SK-N-SH (cell line): ENCODE data around the gene FGGY. TPM values are rescaled to one million over a fixed set of nuclear protein-coding genes. Genes with fewer than 3 reads are reported as not detected.
A peak's percentile ranks its signal among the peaks of the same experiment; 100 is the strongest.

Source experiments
- CTCF ChIA-PET: fragments of 300-600, 350-600 bp; formaldehyde crosslinking; extraction: SDS; loops from one replicate; lab custom pipeline; 2021; lab: Yijun Ruan, JAX
- POLR2A ChIA-PET: fragments of 350-600 bp; sonication (Branson Sonifier 250); formaldehyde crosslinking; extraction: SDS; loops from one replicate; lab custom pipeline; 2020; ENCODE audit warnings: antibody characterized with exemption, inconsistent platforms; lab: Yijun Ruan, JAX
- DNase-seq: peaks from one replicate; pipeline ENCODE4 v3.0.0; 2012
- H2AFZ ChIP-seq: fragments of 200-600 bp; sonication (generic); 2 replicates; pipeline ENCODE4 v1.8.1; 2016; ENCODE audit warnings: antibody characterized with exemption, mild to moderate bottlenecking, low read depth
- H3F3A ChIP-seq: fragments of 200-600 bp; sonication (generic); replicated peaks from 2 replicates; pipeline ENCODE3; 2016; ENCODE audit warnings: antibody characterized with exemption, mild to moderate bottlenecking; ENCODE audit not compliant: insufficient read depth
- H3K27ac ChIP-seq, 2 experiments: fragments of 200-500 bp in 1 of 2; fragments of 200-600 bp in 1 of 2; sonication (Bioruptor generic) in 1 of 2; sonication (generic), shearing (Covaris generic) in 1 of 2; 2 replicates each; pipeline versions ENCODE4 v1.5.1 to v1.6.1; 2014 to 2016; ENCODE audit warnings: low read depth in 2 of 2, inconsistent platforms in 1 of 2, low read length in 1 of 2, mild to moderate bottlenecking in 1 of 2, mixed read lengths in 1 of 2
- H3K27me3 ChIP-seq: fragments of 200-600 bp; sonication (generic), shearing (Covaris generic); 2 replicates; pipeline ENCODE4 v1.6.1; 2016; ENCODE audit warnings: mixed run types; ENCODE audit not compliant: insufficient read depth
- H3K36me3 ChIP-seq, 2 experiments: fragments of 200-500 bp in 1 of 2; fragments of 200-600 bp in 1 of 2; sonication (Bioruptor generic) in 1 of 2; sonication (generic) in 1 of 2; replicated peaks in 1 of 2; 2 replicates each; pipeline versions ENCODE3 to v1.5.1; 2014 to 2016; ENCODE audit warnings: low read length in 1 of 2, mild to moderate bottlenecking in 1 of 2; ENCODE audit not compliant: insufficient read depth in 2 of 2, control insufficient read depth in 1 of 2
- H3K4me1 ChIP-seq, 2 experiments: fragments of 200-500 bp in 1 of 2; fragments of 200-600 bp in 1 of 2; sonication (Bioruptor generic) in 1 of 2; sonication (generic), shearing (Covaris generic) in 1 of 2; 2 replicates each; pipeline versions ENCODE4 v1.5.1 to v1.6.1; 2014 to 2016; ENCODE audit warnings: low read depth in 1 of 2, low read length in 1 of 2, mixed run types in 1 of 2; ENCODE audit not compliant: insufficient read depth in 2 of 2, control insufficient read depth in 1 of 2
- H3K4me2 ChIP-seq: fragments of 200-600 bp; sonication (generic), shearing (Covaris generic); 2 replicates; pipeline ENCODE4 v1.6.1; 2017; ENCODE audit warnings: mixed run types
- H3K4me3 ChIP-seq, 2 experiments: fragments of 200-500 bp in 1 of 2; fragments of 200-600 bp in 1 of 2; sonication (Bioruptor generic) in 1 of 2; sonication (generic), shearing (Covaris generic) in 1 of 2; 2 replicates each; pipeline versions ENCODE4 v1.5.1 to v1.8.1; 2014 to 2016; ENCODE audit warnings: low read depth in 2 of 2, inconsistent platforms in 1 of 2, low read length in 1 of 2, mild to moderate bottlenecking in 1 of 2, mixed read lengths in 1 of 2, moderate library complexity in 1 of 2
- H3K79me2 ChIP-seq: fragments of 200-600 bp; sonication (generic); 2 replicates; pipeline ENCODE4 v1.8.1; 2017; ENCODE audit warnings: mild to moderate bottlenecking; ENCODE audit not compliant: insufficient read depth
- H3K9ac ChIP-seq: fragments of 200-600 bp; sonication (generic); 2 replicates; pipeline ENCODE4 v1.6.1; 2017; ENCODE audit warnings: mixed run types
- H3K9me2 ChIP-seq: fragments of 200-600 bp; sonication (generic); 2 replicates; pipeline ENCODE4 v1.6.1; 2017; ENCODE audit warnings: mixed run types
- H3K9me3 ChIP-seq: fragments of 200-600 bp; sonication (generic); 2 replicates; pipeline ENCODE4 v1.6.1; 2017; ENCODE audit warnings: mixed run types, mild to moderate bottlenecking, moderate library complexity
- H4K20me1 ChIP-seq: fragments of 200-600 bp; sonication (generic); 2 replicates; pipeline ENCODE4 v1.6.1; 2017; ENCODE audit warnings: mild to moderate bottlenecking, mixed run types; ENCODE audit not compliant: insufficient read depth
- EP300 ChIP-seq, 2 experiments: IDR thresholded peaks; 2 replicates each; pipeline versions ENCODE4 v1.4.0 to v1.6.1; 2012; ENCODE audit warnings: borderline replicate concordance in 1 of 2, low read depth in 1 of 2, low read length in 1 of 2
- FOXM1 ChIP-seq: IDR thresholded peaks from 2 replicates; pipeline ENCODE4 v1.4.0; 2012; ENCODE audit warnings: low read depth, mild to moderate bottlenecking
- GATA2 ChIP-seq: sonication (generic); formaldehyde crosslinking; IDR thresholded peaks from 2 replicates; pipeline ENCODE4 v1.5.0; 2020; ENCODE audit warnings: mild to moderate bottlenecking, missing genetic modification reagents
- MXI1 ChIP-seq: IDR thresholded peaks from 2 replicates; pipeline ENCODE4 v1.6.1; 2012; ENCODE audit warnings: mild to moderate bottlenecking, low read depth, low read length, improper control_type of control experiment
- NRF1 ChIP-seq: IDR thresholded peaks from 2 replicates; pipeline ENCODE4 v1.6.1; 2012; ENCODE audit warnings: low read depth, mild to moderate bottlenecking, low read length
- PBX3 ChIP-seq: IDR thresholded peaks from 2 replicates; pipeline ENCODE4; 2012
- POLR2AphosphoS5 ChIP-seq: IDR thresholded peaks from 2 replicates; pipeline ENCODE4 v1.6.1; 2012; ENCODE audit warnings: low read depth, low read length
- SIN3A ChIP-seq: IDR thresholded peaks from 2 replicates; pipeline ENCODE4 v1.6.1; 2012; ENCODE audit warnings: low read depth, mild to moderate bottlenecking, low read length, moderate library complexity, borderline replicate concordance
- TAF1 ChIP-seq: IDR thresholded peaks from 2 replicates; pipeline ENCODE4 v1.6.1; 2012; ENCODE audit warnings: low read depth, mild to moderate bottlenecking, low read length, moderate library complexity, borderline replicate concordance
- TCF12 ChIP-seq: IDR thresholded peaks from 2 replicates; pipeline ENCODE4 v1.4.0; 2012
- USF1 ChIP-seq: IDR thresholded peaks from 2 replicates; pipeline ENCODE4 v1.4.0; 2012; ENCODE audit warnings: low read depth, borderline replicate concordance
- USF2 ChIP-seq: fragments of 150-350 bp; IDR thresholded peaks from 2 replicates; pipeline ENCODE4 v1.6.1; 2017; ENCODE audit warnings: antibody characterized with exemption, low read length, low read depth, borderline replicate concordance
- YY1 ChIP-seq: IDR thresholded peaks from 2 replicates; pipeline ENCODE4 v1.4.0; 2012; ENCODE audit warnings: low read depth, mild to moderate bottlenecking
- ZBTB33 ChIP-seq: IDR thresholded peaks from 2 replicates; pipeline ENCODE4 v1.4.0; 2012; ENCODE audit warnings: low read depth, borderline replicate concordance
- WGBS: methylation state at CpG from one replicate; pipeline ENCODE4 v1.1.6; 2017; ENCODE audit warnings: low lambda C conversion rate; 5-methylcytosine and 5-hydroxymethylcytosine counted together
- polyA plus RNA-seq, 3 experiments: library from polyadenylated mRNA; depleted of rRNA; stranded (reverse); fragments of >200 nt; gene quantifications; 2 replicates each; pipeline ENCODE4 v1.2.3, GENCODE V29; 2012

Gene FGGY
- polyA plus RNA-seq, 1 of the 3 experiments (the other 2 are of a cell fraction), result 10.3 TPM

- no peak overlapping the region for H3K4me2 ChIP-seq
- no peaks in the 10 kb centered on the region for H3K36me3 ChIP-seq
- H3K27me3 ChIP-seq, result no peaks in the 10 kb centered on the region
- WGBS, result 94% methylated on average over 5 of the region's 5 CpGs
- no peaks in the 10 kb centered on the region for H4K20me1 ChIP-seq
- no peak overlapping the region for H3K27ac ChIP-seq
- H3K9me2 ChIP-seq, result no peaks in the 10 kb centered on the region
- CTCF ChIA-PET, result no interaction called here
- POLR2A ChIA-PET, result no interaction called here
- no peak overlapping the region for H3K9ac ChIP-seq
- H3K79me2 ChIP-seq, result no peaks in the 10 kb centered on the region
- DNase-seq, result no peak
- no peak overlapping the region for H3K4me3 ChIP-seq
- no peak for TF ChIP-seq TAF1
- no peaks in the 10 kb centered on the region for H3F3A ChIP-seq
- H3K9me3 ChIP-seq, result no peaks in the 10 kb centered on the region
- H3K4me1 ChIP-seq, result peaks cover 0 to 4% of the 10 kb centered on the region in 2 experiments; a peak in 1 of 4 replicates
- H2AFZ ChIP-seq, result no peak overlapping the region
Measured at GRCh38 chr1:59415286-59415850, 118.5 kb downstream of the FGGY start.

- CTCF ChIA-PET, result no interaction called here
- H3K4me2 ChIP-seq, result no peak overlapping the region
Measured at GRCh38 chr1:59415881-59416280, 119.0 kb downstream of the FGGY start.

GRCh38 chr1:59417406-59417805, 120.5 kb downstream of the FGGY start:
- CTCF ChIA-PET, result no interaction called here
- POLR2A ChIA-PET, result no interaction called here
- Histone ChIP-seq H4K20me1 (no peaks in the 10 kb centered on the region), H3F3A (no peaks in the 10 kb centered on the region), H3K9ac (no peak overlapping the region), H3K4me2 (no peak overlapping the region), H3K27me3 (no peaks in the 10 kb centered on the region), H3K4me3 (no peak overlapping the region), H3K79me2 (no peaks in the 10 kb centered on the region), H3K9me3 (no peaks in the 10 kb centered on the region), H3K4me1 (peaks cover 0 to 4% of the 10 kb centered on the region in 2 experiments; a peak in 1 of 4 replicates), H3K9me2 (no peaks in the 10 kb centered on the region), H3K27ac (no peak overlapping the region), H3K36me3 (no peaks in the 10 kb centered on the region), H2AFZ (no peak overlapping the region)
- DNase-seq, result no peak
- TF ChIP-seq POLR2AphosphoS5 (no peak), USF2 (no peak), SIN3A (no peak), NRF1 (no peak), YY1 (no peak), GATA2 (CRISPR knock-in tag) (no peak), ZBTB33 (no peak), USF1 (no peak), TCF12 (no peak), FOXM1 (no peak), MXI1 (no peak)

More at GRCh38 chr1:59415881-59416280, 119.0 kb downstream of the FGGY start:
- Histone ChIP-seq H3K9me3 (no peaks in the 10 kb centered on the region), H3K9ac (no peak overlapping the region), H3K4me3 (no peak overlapping the region), H3K4me1 (peaks cover 0 to 4% of the 10 kb centered on the region in 2 experiments; a peak in 1 of 4 replicates), H3K27me3 (no peaks in the 10 kb centered on the region), H3F3A (no peaks in the 10 kb centered on the region), H3K36me3 (no peaks in the 10 kb centered on the region), H4K20me1 (no peaks in the 10 kb centered on the region), H3K9me2 (no peaks in the 10 kb centered on the region), H3K79me2 (no peaks in the 10 kb centered on the region), H2AFZ (no peak overlapping the region), H3K27ac (no peak overlapping the region)
- TF ChIP-seq TCF12 (no peak), PBX3 (peak; percentile 23; the same call in 1 of the 2 replicates), EP300 (IDR thresholded peaks at IDR 0.05; ENCODE audit: borderline replicate concordance in 1 of 2, low read depth in 1 of 2, low read length in 1 of 2) (0 out of 4 replicates have a peak, but pooled peaks of 1 of the 2 experiments have one; percentile 7)
- no peak for DNase-seq
- POLR2A ChIA-PET, result no interaction called here
